Measurements from ENCODE around the gene L3MBTL3. TPM values are rescaled to one million over a fixed set of nuclear protein-coding genes. Genes with fewer than 3 reads are reported as not detected.
"Not testable (repeated sequence)": the region's sequence is repeated elsewhere in the genome, so short reads cannot be mapped to it uniquely, and the experiment has no call there.

The L3MBTL3 gene
- total RNA-seq, 1 experiment from 2014 or later, result 12.3 TPM

DNA sequence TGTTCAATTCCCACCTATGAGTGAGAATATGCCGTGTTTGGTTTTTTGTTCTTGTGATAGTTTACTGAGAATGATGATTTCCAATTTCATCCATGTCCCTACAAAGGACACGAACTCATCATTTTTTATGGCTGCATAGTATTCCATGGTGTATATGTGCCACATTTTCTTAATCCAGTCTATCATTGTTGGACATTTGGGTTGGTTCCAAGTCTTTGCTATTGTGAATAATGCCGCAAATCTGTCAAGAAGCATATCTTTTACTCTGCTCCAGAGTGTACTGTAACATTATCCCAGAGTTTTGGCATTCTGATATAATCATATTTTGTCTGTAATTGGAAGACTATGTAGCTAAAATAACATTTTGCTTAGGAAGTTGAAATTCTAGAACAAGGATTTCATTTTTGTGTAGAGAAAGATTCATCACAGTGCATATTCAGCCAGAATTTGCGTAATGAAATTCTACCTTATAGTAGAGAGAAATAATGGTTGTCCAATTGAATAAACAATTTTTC, 98.9 kb downstream of the L3MBTL3 start:
- not testable (repeated sequence) for H3K27ac ChIP-seq; DNase-seq (ENCODE audit: low read depth in 1 of 2, low spot score in 2 of 2); H3K36me3 ChIP-seq; H3K27me3 ChIP-seq (replicated peaks); H3K4me1 ChIP-seq (replicated peaks); H3K4me3 ChIP-seq; H3K9me3 ChIP-seq (replicated peaks)

DNA sequence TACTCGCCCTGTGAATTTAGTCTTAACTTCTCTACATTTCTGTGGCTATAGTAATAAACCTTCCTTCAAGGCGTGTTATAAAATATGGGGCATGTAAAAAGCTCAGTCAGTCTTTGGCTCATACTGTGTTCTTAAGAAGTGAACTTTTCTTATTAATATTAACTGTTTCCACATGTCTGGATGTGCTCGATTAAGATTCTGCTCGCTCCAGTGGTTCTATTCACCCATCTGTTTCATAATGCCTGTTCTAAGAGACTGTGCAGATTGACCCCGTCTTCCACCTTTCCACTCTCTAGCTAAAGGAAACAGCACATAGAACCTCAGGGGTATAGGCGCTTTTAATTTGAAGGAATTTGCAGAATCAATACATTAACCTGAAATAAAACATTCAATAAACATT, 99.9 kb downstream of the L3MBTL3 start:
- H3K9me3 ChIP-seq (replicated peaks), result no peaks in the 10 kb centered on the region
- H3K4me3 ChIP-seq, result no peak overlapping the region
- H3K4me1 ChIP-seq (replicated peaks), result no peaks in the 10 kb centered on the region
- DNase-seq (ENCODE audit: low read depth in 1 of 2, low spot score in 2 of 2), result no peak
- no peaks in the 10 kb centered on the region for H3K27me3 ChIP-seq (replicated peaks)
- no peaks in the 10 kb centered on the region for H3K36me3 ChIP-seq
- H3K27ac ChIP-seq, result no peak overlapping the region

DNA sequence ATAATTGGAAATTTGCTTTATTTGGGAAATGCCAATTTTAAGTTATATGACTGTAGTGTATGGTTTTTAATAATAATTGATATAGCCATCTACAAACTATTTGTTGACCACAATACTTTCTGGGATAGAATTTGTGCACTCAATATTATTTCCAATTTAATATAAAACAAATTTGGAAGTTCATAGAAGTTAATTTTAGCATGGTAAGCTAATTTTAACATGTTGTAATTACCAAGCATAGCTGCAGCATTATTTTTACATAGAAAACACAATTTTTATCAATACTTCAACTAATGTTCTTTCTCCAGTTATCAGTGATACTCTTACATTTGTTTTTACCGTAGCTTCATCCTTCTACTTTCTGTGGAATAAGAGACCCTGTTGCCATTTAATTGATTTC, 100.8 kb downstream of the L3MBTL3 start:
- no peaks in the 10 kb centered on the region for H3K4me1 ChIP-seq (replicated peaks)
- no peak overlapping the region for H3K4me3 ChIP-seq
- H3K36me3 ChIP-seq, result no peaks in the 10 kb centered on the region
- H3K27me3 ChIP-seq (replicated peaks), result no peaks in the 10 kb centered on the region
- H3K27ac ChIP-seq, result no peak overlapping the region
- H3K9me3 ChIP-seq (replicated peaks), result no peaks in the 10 kb centered on the region
- no peak for DNase-seq (ENCODE audit: low read depth in 1 of 2, low spot score in 2 of 2)

DNA sequence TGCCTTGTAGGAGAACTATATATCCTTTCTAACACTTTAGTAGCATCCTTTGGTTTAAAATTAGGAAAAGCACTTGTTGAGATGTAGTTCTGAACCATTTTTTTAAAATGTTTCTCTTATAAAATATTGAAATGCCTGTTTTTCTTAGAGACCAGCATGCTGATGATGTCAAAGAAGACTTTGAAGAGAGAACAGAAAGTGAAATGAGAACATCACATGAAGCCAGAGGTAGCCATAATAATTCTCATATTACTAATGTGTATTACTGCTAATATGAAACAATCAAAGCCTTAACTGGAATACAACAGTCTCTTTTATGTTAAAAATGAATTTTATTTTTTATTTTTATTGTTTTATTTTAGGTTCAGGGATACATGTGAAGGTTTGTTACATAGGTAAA, 102.3 kb downstream of the L3MBTL3 start:
- Histone ChIP-seq H3K4me3 (no peak overlapping the region), H3K9me3 (replicated peaks) (no peaks in the 10 kb centered on the region), H3K27ac (no peak overlapping the region), H3K27me3 (replicated peaks) (no peaks in the 10 kb centered on the region), H3K4me1 (replicated peaks) (no peaks in the 10 kb centered on the region), H3K36me3 (no peaks in the 10 kb centered on the region)
- DNase-seq (ENCODE audit: low read depth in 1 of 2, low spot score in 2 of 2), result no peak

DNA sequence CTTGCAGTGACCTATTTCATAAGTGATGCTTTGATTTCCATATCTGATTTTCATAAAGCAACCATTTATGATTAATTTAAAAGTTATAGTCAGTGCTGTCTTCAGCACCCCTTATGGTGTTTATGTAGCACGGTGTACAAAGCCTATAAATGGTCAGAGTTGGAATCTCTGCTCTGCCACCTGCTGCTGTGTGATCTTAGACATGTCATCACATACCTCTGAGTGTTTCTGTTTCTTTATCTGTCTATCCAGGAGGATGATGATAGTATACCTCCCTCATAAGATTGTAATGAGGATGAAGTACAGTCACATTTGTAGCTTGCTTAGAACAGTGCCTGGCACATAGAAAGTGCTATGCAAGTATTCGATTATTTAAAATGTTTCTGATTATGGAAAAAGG, 103.9 kb downstream of the L3MBTL3 start:
- H3K4me1 ChIP-seq (replicated peaks), result no peaks in the 10 kb centered on the region
- no peak overlapping the region for H3K27ac ChIP-seq
- no peaks in the 10 kb centered on the region for H3K36me3 ChIP-seq
- H3K27me3 ChIP-seq (replicated peaks), result no peaks in the 10 kb centered on the region
- no peak overlapping the region for H3K4me3 ChIP-seq
- no peaks in the 10 kb centered on the region for H3K9me3 ChIP-seq (replicated peaks)
- no peak for DNase-seq (ENCODE audit: low read depth in 1 of 2, low spot score in 2 of 2)

DNA sequence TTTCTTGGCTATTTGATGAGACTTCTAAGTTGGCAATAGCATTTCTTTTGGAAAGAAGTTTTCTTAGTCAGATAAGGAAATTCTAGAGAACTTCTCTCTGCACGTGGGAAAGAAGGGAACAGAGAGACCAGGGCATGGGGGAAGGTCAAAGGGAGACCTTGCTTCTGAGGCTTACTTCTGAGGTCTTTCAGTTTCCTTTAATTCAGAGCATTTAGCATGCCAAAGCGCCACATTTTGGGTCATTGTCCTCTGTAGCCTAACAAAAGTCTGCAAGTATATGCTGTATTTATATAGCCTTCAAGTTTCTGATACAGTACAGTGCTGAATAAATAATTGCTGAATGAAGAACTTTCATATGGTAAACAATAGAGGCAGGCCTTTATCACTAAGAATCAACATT, 108.8 kb downstream of the L3MBTL3 start:
- Histone ChIP-seq H3K36me3 (no peaks in the 10 kb centered on the region), H3K27ac (no peak overlapping the region), H3K4me1 (replicated peaks) (peaks cover 10% of the 10 kb centered on the region), H3K27me3 (replicated peaks) (no peaks in the 10 kb centered on the region), H3K4me3 (no peak overlapping the region), H3K9me3 (replicated peaks) (no peaks in the 10 kb centered on the region)
- DNase-seq (ENCODE audit: low read depth in 1 of 2, low spot score in 2 of 2), result no peak

DNA sequence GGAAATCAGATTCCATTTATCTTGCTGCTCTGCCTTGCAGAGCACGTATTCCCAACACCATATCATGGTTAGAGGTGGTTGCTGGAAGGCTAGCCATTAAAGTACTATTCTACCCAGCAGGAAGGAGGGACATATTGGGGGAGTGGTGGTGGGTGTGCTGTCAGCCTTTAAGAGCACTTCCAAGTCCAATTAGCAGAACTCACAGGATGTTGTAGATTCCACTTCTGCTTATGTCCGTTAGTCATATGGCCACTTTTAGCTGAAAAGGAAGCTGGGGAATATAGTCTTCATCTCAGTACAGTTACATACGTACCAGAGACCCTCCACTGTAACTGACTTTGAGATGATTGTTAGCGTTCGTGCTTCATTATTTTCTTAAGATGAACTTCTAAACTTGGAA, 109.9 kb downstream of the L3MBTL3 start:
- H3K27ac ChIP-seq, result no peak overlapping the region
- H3K36me3 ChIP-seq, result no peaks in the 10 kb centered on the region
- H3K4me1 ChIP-seq (replicated peaks), result peaks cover 10% of the 10 kb centered on the region
- H3K4me3 ChIP-seq, result no peak overlapping the region
- DNase-seq (ENCODE audit: low read depth in 1 of 2, low spot score in 2 of 2), result no peak
- H3K27me3 ChIP-seq (replicated peaks), result no peaks in the 10 kb centered on the region
- H3K9me3 ChIP-seq (replicated peaks), result no peaks in the 10 kb centered on the region

DNA sequence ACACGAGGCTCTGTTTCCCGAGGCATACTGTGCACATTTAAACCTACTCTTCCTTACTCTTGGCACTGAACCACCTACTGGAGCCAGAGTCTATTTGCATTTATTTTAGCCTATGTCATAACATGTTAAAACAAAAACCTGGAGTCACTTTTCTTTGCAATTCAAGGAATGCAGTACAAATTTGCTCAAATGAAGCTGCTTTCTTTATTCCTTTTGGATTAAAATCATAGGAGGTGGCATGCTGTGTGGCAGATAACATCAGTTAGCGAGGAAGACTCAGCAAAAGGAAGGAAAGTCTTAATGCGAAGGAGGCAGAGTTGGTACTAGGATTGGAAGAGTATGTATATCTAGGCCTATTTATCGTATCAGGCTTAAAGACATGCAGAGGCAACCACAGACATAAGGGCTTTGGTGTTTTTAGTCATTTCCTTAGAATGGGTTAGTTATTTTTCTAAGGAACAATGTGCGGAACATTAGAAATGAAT, 111.4 kb downstream of the L3MBTL3 start:
- peak in 1 of 2 experiments; percentile 35 for DNase-seq (ENCODE audit: low read depth in 1 of 2, low spot score in 2 of 2)
- no peaks in the 10 kb centered on the region for H3K36me3 ChIP-seq
- peaks cover 10% of the 10 kb centered on the region for H3K4me1 ChIP-seq (replicated peaks)
- no peaks in the 10 kb centered on the region for H3K27me3 ChIP-seq (replicated peaks)
- no peak overlapping the region for H3K4me3 ChIP-seq
- H3K27ac ChIP-seq, result no peak overlapping the region
- no peaks in the 10 kb centered on the region for H3K9me3 ChIP-seq (replicated peaks)

DNA sequence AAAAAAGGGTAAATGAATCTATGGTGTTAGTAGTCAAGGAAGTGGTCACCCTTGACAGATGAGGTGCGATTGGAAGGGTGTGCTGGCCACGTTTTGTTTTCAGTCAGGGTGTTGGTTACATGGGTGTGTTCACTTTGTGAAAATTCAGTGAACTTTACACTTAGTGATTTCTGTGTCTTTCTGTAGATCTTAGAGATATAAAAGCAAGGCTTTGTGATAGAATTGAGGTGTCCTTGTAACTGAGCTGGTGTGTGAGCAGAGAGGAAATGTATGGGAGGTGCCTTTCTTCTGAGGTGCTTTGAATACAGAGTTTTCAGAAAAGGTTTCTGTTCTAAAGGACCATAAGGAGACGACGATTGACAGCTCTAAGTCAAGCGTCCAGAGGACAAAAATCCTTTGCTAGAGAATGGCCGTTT, 113.9 kb downstream of the L3MBTL3 start:
- Histone ChIP-seq H3K27me3 (replicated peaks) (no peaks in the 10 kb centered on the region), H3K36me3 (no peaks in the 10 kb centered on the region), H3K4me1 (replicated peaks) (peaks cover 10% of the 10 kb centered on the region), H3K9me3 (replicated peaks) (no peaks in the 10 kb centered on the region), H3K27ac (no peak overlapping the region), H3K4me3 (no peak overlapping the region)
- DNase-seq (ENCODE audit: low read depth in 1 of 2, low spot score in 2 of 2), result no peak

DNA sequence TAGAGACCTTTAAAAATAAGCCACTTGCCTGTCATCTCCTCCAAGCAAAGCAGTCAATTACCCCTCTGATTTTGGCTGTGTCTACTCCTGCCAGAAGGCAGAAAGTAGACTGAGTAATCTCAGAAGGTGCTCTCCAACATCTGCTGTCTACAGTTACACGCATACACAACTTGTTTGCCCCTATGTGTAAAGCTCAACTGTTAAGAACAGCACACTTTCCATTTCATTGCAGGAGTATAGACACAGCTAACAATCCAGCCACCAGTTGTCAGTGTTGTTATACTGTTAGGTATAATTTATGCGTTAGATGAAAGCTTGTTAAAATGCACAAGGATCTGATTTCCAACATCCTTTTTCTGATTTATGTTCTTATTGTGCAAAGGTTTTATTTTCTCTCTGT, 116.2 kb downstream of the L3MBTL3 start:
- no peaks in the 10 kb centered on the region for H3K27me3 ChIP-seq (replicated peaks)
- no peak overlapping the region for H3K27ac ChIP-seq
- DNase-seq (ENCODE audit: low read depth in 1 of 2, low spot score in 2 of 2), result no peak
- H3K36me3 ChIP-seq, result no peaks in the 10 kb centered on the region
- peaks cover 7% of the 10 kb centered on the region for H3K4me1 ChIP-seq (replicated peaks)
- no peak overlapping the region for H3K4me3 ChIP-seq
- H3K9me3 ChIP-seq (replicated peaks), result no peaks in the 10 kb centered on the region

DNA sequence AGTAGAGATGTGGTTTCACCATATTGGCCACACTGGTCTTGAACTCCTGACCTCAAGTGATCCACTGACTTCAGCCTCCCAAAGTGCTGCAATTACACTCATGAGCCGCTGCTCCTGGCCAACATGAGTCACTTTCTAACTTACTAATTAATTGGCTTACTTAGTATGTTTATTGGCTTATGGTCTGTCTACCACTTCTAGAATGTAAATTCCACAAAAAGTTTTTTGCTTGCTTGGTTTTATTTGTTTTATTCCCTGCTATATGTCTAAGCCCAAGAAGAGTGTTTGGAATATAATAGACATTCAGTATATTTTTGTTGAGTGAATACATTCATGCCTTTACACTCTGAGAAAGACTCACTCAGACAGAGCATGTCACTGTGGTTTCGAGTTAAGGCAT, 118.4 kb downstream of the L3MBTL3 start:
- H3K27me3 ChIP-seq (replicated peaks), result no peaks in the 10 kb centered on the region
- no peaks in the 10 kb centered on the region for H3K4me1 ChIP-seq (replicated peaks)
- no peaks in the 10 kb centered on the region for H3K9me3 ChIP-seq (replicated peaks)
- no peak overlapping the region for H3K27ac ChIP-seq
- H3K36me3 ChIP-seq, result no peaks in the 10 kb centered on the region
- H3K4me3 ChIP-seq, result no peak overlapping the region
- peak in 1 of 2 experiments; percentile 28 for DNase-seq (ENCODE audit: low read depth in 1 of 2, low spot score in 2 of 2)

DNA sequence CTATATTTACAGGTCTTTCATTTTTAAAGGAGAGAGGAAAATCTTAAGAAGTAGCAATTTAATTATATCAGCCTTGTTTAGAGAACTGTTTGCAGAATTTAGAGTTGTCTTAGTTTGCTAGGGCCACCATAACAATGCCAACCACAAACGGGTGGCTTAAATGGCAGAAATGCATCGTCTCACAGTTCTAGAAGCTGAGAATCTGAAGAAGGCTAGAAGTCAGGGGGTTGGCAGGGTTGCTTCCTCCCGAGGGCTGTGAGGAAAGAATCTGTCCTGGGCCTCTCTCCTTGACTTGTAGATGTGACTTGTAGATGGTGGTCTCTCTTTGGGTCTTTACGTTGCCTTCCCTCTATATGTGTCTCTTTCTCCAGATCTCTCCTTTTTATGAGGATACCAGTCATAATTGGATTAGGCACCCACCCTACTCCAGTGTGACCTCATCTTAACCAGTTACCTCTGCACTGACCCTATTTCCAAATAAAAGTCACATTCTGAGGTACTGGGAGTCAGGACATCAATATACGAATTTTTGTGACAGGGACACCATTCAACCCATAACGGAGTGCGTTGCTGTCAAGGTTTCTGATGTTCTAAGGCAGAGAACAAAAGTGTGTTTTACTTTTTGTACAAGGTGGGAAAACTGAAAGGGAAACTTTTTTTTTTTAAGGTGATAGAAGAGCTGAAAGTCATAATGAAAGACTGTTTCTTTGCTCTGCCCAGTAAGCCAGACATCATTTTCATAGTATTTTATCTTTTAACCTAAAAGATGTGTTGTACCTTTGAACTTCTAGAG, 119.9 kb downstream of the L3MBTL3 start:
- H3K27ac ChIP-seq, result no peak overlapping the region
- DNase-seq (ENCODE audit: low read depth in 1 of 2, low spot score in 2 of 2), result no peak
- no peaks in the 10 kb centered on the region for H3K9me3 ChIP-seq (replicated peaks)
- no peaks in the 10 kb centered on the region for H3K27me3 ChIP-seq (replicated peaks)
- no peak overlapping the region for H3K4me3 ChIP-seq
- no peaks in the 10 kb centered on the region for H3K36me3 ChIP-seq
- no peaks in the 10 kb centered on the region for H3K4me1 ChIP-seq (replicated peaks)

DNA sequence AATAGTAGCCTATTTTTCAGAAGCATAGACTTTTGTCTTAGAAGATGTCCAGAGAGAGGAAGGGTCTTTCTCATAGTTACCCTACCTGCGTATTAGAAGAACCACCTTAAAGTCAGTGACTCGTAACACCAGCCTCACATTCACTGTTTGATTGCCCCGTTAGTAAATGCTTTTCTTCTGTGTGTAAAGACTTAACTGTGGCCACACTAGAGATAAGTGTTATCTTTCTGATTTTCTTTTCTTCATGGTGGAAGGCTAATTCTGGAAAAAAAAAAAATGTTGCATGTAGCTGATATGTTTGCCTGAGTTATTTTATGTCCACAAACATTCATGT, 120.5 kb downstream of the L3MBTL3 start:
- Histone ChIP-seq H3K27ac (no peak overlapping the region), H3K4me1 (replicated peaks) (no peaks in the 10 kb centered on the region), H3K27me3 (replicated peaks) (no peaks in the 10 kb centered on the region), H3K36me3 (no peaks in the 10 kb centered on the region), H3K4me3 (no peak overlapping the region), H3K9me3 (replicated peaks) (no peaks in the 10 kb centered on the region)
- DNase-seq (ENCODE audit: low read depth in 1 of 2, low spot score in 2 of 2), result no peak

DNA sequence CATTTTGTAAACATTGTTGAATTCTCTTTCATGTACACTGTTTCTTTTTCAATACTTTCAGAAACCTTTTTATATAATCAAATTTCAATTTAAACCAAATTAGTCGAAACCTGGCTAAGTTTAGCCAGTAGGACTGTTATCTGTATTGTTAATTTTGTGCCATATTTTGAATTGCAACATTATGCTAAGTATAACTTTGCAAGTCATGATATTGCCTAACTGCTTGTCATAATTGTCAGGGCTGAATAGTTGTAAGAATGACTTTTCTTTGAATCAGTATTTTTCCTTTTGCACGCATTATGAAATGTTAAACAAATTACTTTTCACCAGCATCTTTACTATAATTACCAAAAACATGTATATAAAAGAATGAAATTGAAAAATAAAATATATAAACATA, 121.7 kb downstream of the L3MBTL3 start:
- no peak overlapping the region for H3K4me3 ChIP-seq
- no peaks in the 10 kb centered on the region for H3K9me3 ChIP-seq (replicated peaks)
- DNase-seq (ENCODE audit: low read depth in 1 of 2, low spot score in 2 of 2), result no peak
- H3K27ac ChIP-seq, result no peak overlapping the region
- H3K36me3 ChIP-seq, result no peaks in the 10 kb centered on the region
- H3K4me1 ChIP-seq (replicated peaks), result no peaks in the 10 kb centered on the region
- H3K27me3 ChIP-seq (replicated peaks), result no peaks in the 10 kb centered on the region

DNA sequence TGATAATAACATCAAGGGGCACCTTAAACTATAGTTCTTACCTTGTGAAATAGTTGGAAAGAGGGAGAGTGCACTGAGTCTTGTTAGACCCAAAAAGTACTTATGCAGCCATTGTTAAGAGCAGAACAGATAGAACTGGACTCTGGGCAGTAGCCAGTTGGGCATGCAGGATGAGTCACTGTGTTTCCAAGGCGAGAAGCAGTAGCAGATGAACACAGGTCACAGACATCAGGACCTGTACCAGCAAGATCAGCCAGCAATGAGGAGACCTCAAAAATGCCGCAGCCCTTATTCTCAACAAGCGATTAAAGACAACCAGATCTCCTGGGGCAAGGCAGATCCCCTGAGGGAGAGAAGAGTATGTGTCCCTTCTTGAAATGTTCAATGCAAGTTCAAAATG, 125.3 kb downstream of the L3MBTL3 start:
- H3K27ac ChIP-seq, result no peak overlapping the region
- DNase-seq (ENCODE audit: low read depth in 1 of 2, low spot score in 2 of 2), result no peak

More for the DNA sequence above, 125.3 kb downstream of the L3MBTL3 start:
- H3K4me1 ChIP-seq (replicated peaks), result no peaks in the 10 kb centered on the region
- H3K4me3 ChIP-seq, result no peak overlapping the region
- H3K27me3 ChIP-seq (replicated peaks), result no peaks in the 10 kb centered on the region
- H3K36me3 ChIP-seq, result no peaks in the 10 kb centered on the region
- no peaks in the 10 kb centered on the region for H3K9me3 ChIP-seq (replicated peaks)
